ENCODE data around the gene FYN. TPM values are rescaled to one million over a fixed set of nuclear protein-coding genes. Genes with fewer than 3 reads are reported as not detected.

The FYN gene
- total RNA-seq, 2 donors from 2014 or later, result 25.7 to 83.1 TPM

- no peak overlapping the region for H3K27ac ChIP-seq
Measured at GRCh38 chr6:111713236-111713635, 160.0 kb downstream of the FYN start.

GRCh38 chr6:111711984-111712752, 161.1 kb downstream of the FYN start:
- 64 to 71% methylated on average over 13 of the region's 13 CpGs for WGBS, 2 donors
- peaks cover 10% of the 10 kb centered on the region for H3K4me1 ChIP-seq
- no peaks in the 10 kb centered on the region for H3K27me3 ChIP-seq
- no peak overlapping the region for H3K27ac ChIP-seq
- no peak for DNase-seq
- H3K9me3 ChIP-seq, result no peaks in the 10 kb centered on the region
- no peak for ATAC-seq
- no peaks in the 10 kb centered on the region for H3K36me3 ChIP-seq (replicated peaks in 1 of 2; ENCODE audit: insufficient read depth in 1 of 2, low read depth in 2 of 2)
- TF ChIP-seq CTCF (IDR thresholded peaks at IDR 0.05), result no peak
- intact Hi-C loops (cut with DNase I), result loop anchor here (5.0 to 10.0 kb wide), 2 partner anchors 163 to 280 kb away; partner anchors contain the start of gene FYN
- H3K4me3 ChIP-seq, result no peak overlapping the region

More at GRCh38 chr6:111713236-111713635, 160.0 kb downstream of the FYN start:
- H3K36me3 ChIP-seq (replicated peaks in 1 of 2; ENCODE audit: insufficient read depth in 1 of 2, low read depth in 2 of 2), result no peaks in the 10 kb centered on the region
- intact Hi-C loops (cut with DNase I), result loop anchor here (5.0 to 10.0 kb wide), 2 partner anchors 162 to 279 kb away; partner anchors contain the start of gene FYN
- 86% methylated on average over 2 of the region's 2 CpGs for WGBS, 2 donors
- ATAC-seq (no peak), DNase-seq (no peak)
- H3K4me1 ChIP-seq, result peaks cover 10% of the 10 kb centered on the region
- TF ChIP-seq POLR2A (IDR thresholded peaks at IDR 0.05), result no peak
- TF ChIP-seq CTCF (IDR thresholded peaks at IDR 0.05), result no peak
- no peaks in the 10 kb centered on the region for H3K9me3 ChIP-seq
- H3K27me3 ChIP-seq, result no peaks in the 10 kb centered on the region
- no peak overlapping the region for H3K4me3 ChIP-seq

- Histone ChIP-seq H3K27me3 (no peaks in the 10 kb centered on the region), H3K36me3 (replicated peaks in 1 of 2; ENCODE audit: insufficient read depth in 1 of 2, low read depth in 2 of 2) (no peaks in the 10 kb centered on the region), H3K9me3 (no peaks in the 10 kb centered on the region), H3K27ac (no peak overlapping the region), H3K4me1 (peaks cover 10% of the 10 kb centered on the region), H3K4me3 (no peak overlapping the region)
- ATAC-seq (no peak), DNase-seq (peak in 3 of 4 donors; percentile 28 to 41 (median 32))
- TF ChIP-seq POLR2A (IDR thresholded peaks at IDR 0.05) (no peak), CTCF (IDR thresholded peaks at IDR 0.05) (no peak)
- 64 to 72% methylated on average over 7 of the region's 7 CpGs for WGBS, 2 donors
- intact Hi-C loops (cut with DNase I), result loop anchor here (5.0 to 10.0 kb wide), 2 partner anchors 163 to 281 kb away; partner anchors contain the start of gene FYN
Measured at GRCh38 chr6:111711476-111711875, 161.8 kb downstream of the FYN start.

GRCh38 chr6:111710911-111711310, 162.3 kb downstream of the FYN start:
- DNase-seq (no peak), ATAC-seq (no peak)
- TF ChIP-seq CTCF (IDR thresholded peaks at IDR 0.05), result no peak
- no peak for TF ChIP-seq POLR2A (IDR thresholded peaks at IDR 0.05)
- Histone ChIP-seq H3K36me3 (replicated peaks in 1 of 2; ENCODE audit: insufficient read depth in 1 of 2, low read depth in 2 of 2) (no peaks in the 10 kb centered on the region), H3K9me3 (no peaks in the 10 kb centered on the region), H3K4me3 (no peak overlapping the region), H3K27ac (no peak overlapping the region), H3K27me3 (no peaks in the 10 kb centered on the region), H3K4me1 (peaks cover 10% of the 10 kb centered on the region)
- intact Hi-C loops (cut with DNase I), result loop anchor here (5.0 to 10.0 kb wide), 2 partner anchors 164 to 281 kb away; partner anchors contain the start of gene FYN
- WGBS, 2 donors, result 35 to 39% methylated on average over 4 of the region's 4 CpGs
